ENCODE data around the gene ARMH3. TPM values are rescaled to one million over a fixed set of nuclear protein-coding genes. Genes with fewer than 3 reads are reported as not detected.

ARMH3 gene
- total and polyA plus RNA-seq, 10 of the 15 experiments (the other 5 are each of a cell fraction or from before 2014, with no cell fraction given): 13.0 to 33.0 (median 16.4) TPM

GRCh38 chr10:101840741-101841453 is 215.1 kb downstream of the ARMH3 start (continued):
- TF ChIP-seq REST (IDR thresholded peaks at IDR 0.05; ENCODE audit: low read depth, low read length) (peak; percentile 98), CREB1 (IDR thresholded peaks at IDR 0.05; ENCODE audit: low read depth) (no peak), STAT1 (conservative IDR thresholded peaks at IDR 0.05) (no peak), MYC (IDR thresholded peaks at IDR 0.05; ENCODE audit: insufficient read depth, insufficient read length, insufficient replicate concordance, low read length, severe bottlenecking) (no peak), MLLT1 (IDR thresholded peaks at IDR 0.05) (no peak), NFXL1 (IDR thresholded peaks at IDR 0.05; ENCODE audit: borderline replicate concordance) (no peak), BCL3 (IDR thresholded peaks at IDR 0.05; ENCODE audit: borderline replicate concordance, insufficient read depth, low read depth, low read length, poor library complexity, severe bottlenecking) (no peak), SREBF1 (IDR thresholded peaks at IDR 0.05; ENCODE audit: low read length) (no peak), POLR2A (IDR thresholded peaks at IDR 0.05; ENCODE audit: low read depth, low read length) (no peak), BACH1 (IDR thresholded peaks at IDR 0.05; ENCODE audit: borderline replicate concordance) (no peak), GABPA (IDR thresholded peaks at IDR 0.05; ENCODE audit: low read depth) (no peak), JUNB (IDR thresholded peaks at IDR 0.05) (no peak), TCF12 (IDR thresholded peaks at IDR 0.05; ENCODE audit: low read depth, low read length) (no peak), FOXM1 (IDR thresholded peaks at IDR 0.05; ENCODE audit: low read depth, low read length) (no peak; the same call in 1 of the 2 replicates), RBBP5 (conservative IDR thresholded peaks at IDR 0.05) (no peak), BHLHE40 (IDR thresholded peaks at IDR 0.05; ENCODE audit: borderline replicate concordance in 1 of 2, low read depth in 2 of 2, low read length in 1 of 2) (no peak; a peak in 1 of 4 replicates), NFIC (IDR thresholded peaks at IDR 0.05; ENCODE audit: low read depth, low read length) (no peak), ZNF274 (IDR thresholded peaks at IDR 0.05; ENCODE audit: insufficient read depth, insufficient read length) (no peak), NBN (IDR thresholded peaks at IDR 0.05) (0 out of 2 replicates have a peak, but pooled peaks have one; percentile 34), ZBED1 (IDR thresholded peaks at IDR 0.05; ENCODE audit: borderline replicate concordance) (no peak), RCOR1 (conservative IDR thresholded peaks at IDR 0.05; ENCODE audit: low read depth, low read length) (0 out of 2 replicates have a peak, but pooled peaks have one; percentile 67), HDAC2 (IDR thresholded peaks at IDR 0.05) (no peak), IKZF1 (conservative IDR thresholded peaks at IDR 0.05) (peak; percentile 71), PAX8 (IDR thresholded peaks at IDR 0.05) (no peak), MTA2 (IDR thresholded peaks at IDR 0.05; ENCODE audit: low read depth) (no peak), KDM1A (IDR thresholded peaks at IDR 0.05; ENCODE audit: borderline replicate concordance) (no peak), DPF2 (IDR thresholded peaks at IDR 0.05) (no peak), SPI1 (IDR thresholded peaks at IDR 0.05; ENCODE audit: borderline replicate concordance, insufficient read depth, low read depth, low read length) (no peak)
